HEK293 (cell line): Measurements from ENCODE around the gene VAMP5.

Experiments
- CTCF ChIA-PET: fragments of 350-600 bp; formaldehyde crosslinking; extraction: SDS; loops from one replicate; lab custom pipeline; 2021; ENCODE audit warnings: antibody characterized with exemption; lab: Yijun Ruan, JAX
- POLR2A ChIA-PET: fragments of 300-600 bp; formaldehyde crosslinking; extraction: SDS; loops from one replicate; lab custom pipeline; 2020; ENCODE audit warnings: antibody characterized with exemption, inconsistent platforms; lab: Yijun Ruan, JAX
- H3K27ac ChIP-seq: fragments of 200-500 bp; sonication (Bioruptor generic); 2 replicates; pipeline ENCODE4 v1.5.1; 2014; ENCODE audit warnings: low read depth, low read length, control low read depth, inconsistent platforms; ENCODE audit errors: extremely low read depth
- H3K36me3 ChIP-seq, 2 experiments: fragments of 200-500 bp in 1 of 2; sonication (Bioruptor generic) in 1 of 2; 1 replicate in 1 of 2; 2 replicates in 1 of 2; pipeline ENCODE4 v1.5.1; 2014 to 2017; ENCODE audit warnings: inconsistent platforms in 2 of 2, low read length in 2 of 2; ENCODE audit not compliant: control insufficient read depth in 2 of 2, insufficient read depth in 1 of 2
- H3K4me1 ChIP-seq: fragments of 200-500 bp; sonication (Bioruptor generic); 2 replicates; pipeline ENCODE4 v1.5.1; 2014; ENCODE audit warnings: mild to moderate bottlenecking, low read length, inconsistent platforms; ENCODE audit not compliant: control insufficient read depth, insufficient read depth
- H3K4me3 ChIP-seq: 2 replicates; pipeline ENCODE4 v1.5.1; 2011; ENCODE audit warnings: low read depth, mild to moderate bottlenecking, control low read depth, low read length, moderate library complexity
- H3K9me3 ChIP-seq: fragments of 200-500 bp; sonication (Bioruptor generic); 2 replicates; pipeline ENCODE4 v1.5.1; 2014; ENCODE audit warnings: low read depth, low read length, inconsistent platforms; ENCODE audit not compliant: control insufficient read depth, insufficient read depth
- HOXA7 ChIP-seq: sonication (generic); formaldehyde crosslinking; IDR thresholded peaks from 2 replicates; pipeline ENCODE4 v1.8.1; 2022; ENCODE audit warnings: missing genetic modification reagents, borderline replicate concordance
- KLF7 ChIP-seq: fragments of 450-650 bp; formaldehyde crosslinking; IDR thresholded peaks from 2 replicates; pipeline ENCODE4 v1.5.1; 2016; ENCODE audit warnings: missing biosample characterization, missing genetic modification characterization, borderline replicate concordance
- MZF1 ChIP-seq: fragments of 450-650 bp; formaldehyde crosslinking; IDR thresholded peaks from 2 replicates; pipeline ENCODE4 v1.5.1; 2017; ENCODE audit warnings: missing biosample characterization, missing genetic modification characterization, borderline replicate concordance
- SCRT1 ChIP-seq: fragments of 450-650 bp; formaldehyde crosslinking; IDR thresholded peaks from 2 replicates; pipeline ENCODE4 v1.5.1; 2016; ENCODE audit warnings: missing biosample characterization, missing genetic modification characterization, borderline replicate concordance
- WT1 ChIP-seq: fragments of 450-650 bp; formaldehyde crosslinking; IDR thresholded peaks from 2 replicates; pipeline ENCODE4 v1.5.1; 2016; ENCODE audit warnings: missing biosample characterization, missing genetic modification characterization
- ZNF16 ChIP-seq: fragments of 450-650 bp; formaldehyde crosslinking; IDR thresholded peaks from 2 replicates; pipeline ENCODE4 v1.5.1; 2016; ENCODE audit warnings: low read depth, missing biosample characterization, missing genetic modification characterization
- ZNF24 ChIP-seq: fragments of 450-650 bp; formaldehyde crosslinking; IDR thresholded peaks from 2 replicates; pipeline ENCODE4 v1.5.1; 2016; ENCODE audit warnings: missing biosample characterization, missing genetic modification characterization
- ZNF558 ChIP-seq: fragments of 450-650 bp; formaldehyde crosslinking; IDR thresholded peaks from 2 replicates; pipeline ENCODE4 v1.5.1; 2016; ENCODE audit warnings: missing biosample characterization, missing genetic modification characterization
- ZNF585B ChIP-seq: fragments of 450-650 bp; formaldehyde crosslinking; IDR thresholded peaks from 2 replicates; pipeline ENCODE4 v1.5.1; 2016; ENCODE audit warnings: missing biosample characterization, missing genetic modification characterization
- ZNF777 ChIP-seq: fragments of 450-650 bp; formaldehyde crosslinking; IDR thresholded peaks from 2 replicates; pipeline ENCODE4 v1.5.1; 2017; ENCODE audit warnings: missing biosample characterization, missing genetic modification characterization, borderline replicate concordance
- ZXDB ChIP-seq: fragments of 450-650 bp; formaldehyde crosslinking; IDR thresholded peaks from 2 replicates; pipeline ENCODE4 v1.5.1; 2016; ENCODE audit warnings: missing biosample characterization, missing genetic modification characterization
- TF ChIP-seq, protein P1 (sequence below): fragments of 450-650 bp; formaldehyde crosslinking; IDR thresholded peaks from 2 replicates; pipeline ENCODE4 v1.5.1; 2016; ENCODE audit warnings: missing biosample characterization, missing genetic modification characterization, borderline replicate concordance
- TF ChIP-seq, protein P2 (sequence below): fragments of 450-650 bp; formaldehyde crosslinking; IDR thresholded peaks from 2 replicates; pipeline ENCODE4 v1.5.1; 2016; ENCODE audit warnings: missing biosample characterization, missing genetic modification characterization
- TF ChIP-seq, protein P3 (sequence below): fragments of 450-650 bp; formaldehyde crosslinking; IDR thresholded peaks from 2 replicates; pipeline ENCODE4 v1.5.1; 2016; ENCODE audit warnings: missing biosample characterization, missing genetic modification characterization
- TF ChIP-seq, protein P4 (sequence below): fragments of 450-650 bp; formaldehyde crosslinking; IDR thresholded peaks from 2 replicates; pipeline ENCODE4 v1.5.1; 2016; ENCODE audit warnings: missing biosample characterization, missing genetic modification characterization
- TF ChIP-seq, protein P5 (sequence below): fragments of 450-650 bp; formaldehyde crosslinking; IDR thresholded peaks from 2 replicates; pipeline ENCODE4 v1.5.1; 2016; ENCODE audit warnings: missing biosample characterization, missing genetic modification characterization

The VAMP5 gene

DNA sequence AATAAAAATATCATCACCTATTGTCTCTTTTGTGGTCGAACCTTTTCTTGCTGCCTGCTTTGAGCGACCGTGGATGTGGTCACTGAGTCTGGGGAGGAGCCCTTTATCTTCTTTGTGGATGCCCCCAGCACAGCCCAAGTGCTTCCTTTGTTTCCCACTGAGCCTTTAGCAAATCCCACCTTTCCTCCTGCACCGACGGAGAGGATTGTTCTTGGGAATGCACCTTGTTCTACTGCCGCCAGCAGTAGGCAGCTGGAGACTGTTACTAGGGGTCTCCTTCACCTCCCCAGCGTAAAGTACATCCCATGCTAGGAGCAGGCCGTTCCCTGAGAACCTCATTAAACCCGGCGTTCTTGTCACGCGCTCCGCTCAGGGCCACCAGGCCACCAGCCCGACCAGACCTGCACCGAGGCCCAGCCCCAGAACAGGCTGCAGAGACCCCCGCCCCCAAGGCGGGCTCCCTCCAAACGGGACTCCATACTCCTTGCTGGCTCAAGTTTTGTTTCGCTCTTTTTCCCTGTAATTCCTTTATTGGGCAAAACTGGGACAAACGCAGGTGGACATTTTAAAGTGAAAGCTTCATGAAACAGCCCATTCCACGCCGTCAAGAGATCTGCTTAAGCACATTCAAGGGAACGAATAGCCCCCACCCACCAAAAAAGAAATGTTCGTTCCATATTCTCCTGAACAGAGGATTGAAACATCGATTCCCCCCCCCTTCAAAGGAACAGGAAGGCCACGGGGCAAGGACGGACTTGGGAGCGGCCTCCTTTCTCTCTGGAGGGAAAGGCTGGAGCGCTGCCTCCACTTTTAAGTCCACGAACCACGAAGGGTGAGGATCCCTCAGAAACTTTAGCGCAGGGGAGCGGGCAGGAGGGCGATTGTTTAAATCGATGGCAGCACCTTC lies 46.4 kb upstream of the VAMP5 start (continued):
- TF ChIP-seq, protein P1, sequence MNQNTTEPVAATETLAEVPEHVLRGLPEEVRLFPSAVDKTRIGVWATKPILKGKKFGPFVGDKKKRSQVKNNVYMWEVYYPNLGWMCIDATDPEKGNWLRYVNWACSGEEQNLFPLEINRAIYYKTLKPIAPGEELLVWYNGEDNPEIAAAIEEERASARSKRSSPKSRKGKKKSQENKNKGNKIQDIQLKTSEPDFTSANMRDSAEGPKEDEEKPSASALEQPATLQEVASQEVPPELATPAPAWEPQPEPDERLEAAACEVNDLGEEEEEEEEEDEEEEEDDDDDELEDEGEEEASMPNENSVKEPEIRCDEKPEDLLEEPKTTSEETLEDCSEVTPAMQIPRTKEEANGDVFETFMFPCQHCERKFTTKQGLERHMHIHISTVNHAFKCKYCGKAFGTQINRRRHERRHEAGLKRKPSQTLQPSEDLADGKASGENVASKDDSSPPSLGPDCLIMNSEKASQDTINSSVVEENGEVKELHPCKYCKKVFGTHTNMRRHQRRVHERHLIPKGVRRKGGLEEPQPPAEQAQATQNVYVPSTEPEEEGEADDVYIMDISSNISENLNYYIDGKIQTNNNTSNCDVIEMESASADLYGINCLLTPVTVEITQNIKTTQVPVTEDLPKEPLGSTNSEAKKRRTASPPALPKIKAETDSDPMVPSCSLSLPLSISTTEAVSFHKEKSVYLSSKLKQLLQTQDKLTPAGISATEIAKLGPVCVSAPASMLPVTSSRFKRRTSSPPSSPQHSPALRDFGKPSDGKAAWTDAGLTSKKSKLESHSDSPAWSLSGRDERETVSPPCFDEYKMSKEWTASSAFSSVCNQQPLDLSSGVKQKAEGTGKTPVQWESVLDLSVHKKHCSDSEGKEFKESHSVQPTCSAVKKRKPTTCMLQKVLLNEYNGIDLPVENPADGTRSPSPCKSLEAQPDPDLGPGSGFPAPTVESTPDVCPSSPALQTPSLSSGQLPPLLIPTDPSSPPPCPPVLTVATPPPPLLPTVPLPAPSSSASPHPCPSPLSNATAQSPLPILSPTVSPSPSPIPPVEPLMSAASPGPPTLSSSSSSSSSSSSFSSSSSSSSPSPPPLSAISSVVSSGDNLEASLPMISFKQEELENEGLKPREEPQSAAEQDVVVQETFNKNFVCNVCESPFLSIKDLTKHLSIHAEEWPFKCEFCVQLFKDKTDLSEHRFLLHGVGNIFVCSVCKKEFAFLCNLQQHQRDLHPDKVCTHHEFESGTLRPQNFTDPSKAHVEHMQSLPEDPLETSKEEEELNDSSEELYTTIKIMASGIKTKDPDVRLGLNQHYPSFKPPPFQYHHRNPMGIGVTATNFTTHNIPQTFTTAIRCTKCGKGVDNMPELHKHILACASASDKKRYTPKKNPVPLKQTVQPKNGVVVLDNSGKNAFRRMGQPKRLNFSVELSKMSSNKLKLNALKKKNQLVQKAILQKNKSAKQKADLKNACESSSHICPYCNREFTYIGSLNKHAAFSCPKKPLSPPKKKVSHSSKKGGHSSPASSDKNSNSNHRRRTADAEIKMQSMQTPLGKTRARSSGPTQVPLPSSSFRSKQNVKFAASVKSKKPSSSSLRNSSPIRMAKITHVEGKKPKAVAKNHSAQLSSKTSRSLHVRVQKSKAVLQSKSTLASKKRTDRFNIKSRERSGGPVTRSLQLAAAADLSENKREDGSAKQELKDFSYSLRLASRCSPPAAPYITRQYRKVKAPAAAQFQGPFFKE (tag by site-specific recombination), result no peak
- no peak for TF ChIP-seq KLF7
- no peak for TF ChIP-seq ZNF16
- no peak for TF ChIP-seq ZNF777 (tag by site-specific recombination)
- peak; percentile 26; the same call in 1 of the 2 replicates for TF ChIP-seq ZXDB (tag by site-specific recombination)
- TF ChIP-seq ZNF24 (tag by site-specific recombination), result no peak
- TF ChIP-seq MZF1 (tag by site-specific recombination), result no peak
- TF ChIP-seq, protein P2, sequence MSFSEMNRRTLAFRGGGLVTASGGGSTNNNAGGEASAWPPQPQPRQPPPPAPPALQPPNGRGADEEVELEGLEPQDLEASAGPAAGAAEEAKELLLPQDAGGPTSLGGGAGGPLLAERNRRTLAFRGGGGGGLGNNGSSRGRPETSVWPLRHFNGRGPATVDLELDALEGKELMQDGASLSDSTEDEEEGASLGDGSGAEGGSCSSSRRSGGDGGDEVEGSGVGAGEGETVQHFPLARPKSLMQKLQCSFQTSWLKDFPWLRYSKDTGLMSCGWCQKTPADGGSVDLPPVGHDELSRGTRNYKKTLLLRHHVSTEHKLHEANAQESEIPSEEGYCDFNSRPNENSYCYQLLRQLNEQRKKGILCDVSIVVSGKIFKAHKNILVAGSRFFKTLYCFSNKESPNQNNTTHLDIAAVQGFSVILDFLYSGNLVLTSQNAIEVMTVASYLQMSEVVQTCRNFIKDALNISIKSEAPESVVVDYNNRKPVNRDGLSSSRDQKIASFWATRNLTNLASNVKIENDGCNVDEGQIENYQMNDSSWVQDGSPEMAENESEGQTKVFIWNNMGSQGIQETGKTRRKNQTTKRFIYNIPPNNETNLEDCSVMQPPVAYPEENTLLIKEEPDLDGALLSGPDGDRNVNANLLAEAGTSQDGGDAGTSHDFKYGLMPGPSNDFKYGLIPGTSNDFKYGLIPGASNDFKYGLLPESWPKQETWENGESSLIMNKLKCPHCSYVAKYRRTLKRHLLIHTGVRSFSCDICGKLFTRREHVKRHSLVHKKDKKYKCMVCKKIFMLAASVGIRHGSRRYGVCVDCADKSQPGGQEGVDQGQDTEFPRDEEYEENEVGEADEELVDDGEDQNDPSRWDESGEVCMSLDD (tag by site-specific recombination), result no peak
- TF ChIP-seq SCRT1 (tag by site-specific recombination), result no peak
- no peak for TF ChIP-seq ZNF558 (tag by site-specific recombination)
- TF ChIP-seq WT1 (tag by site-specific recombination), result no peak
- TF ChIP-seq, protein P3, sequence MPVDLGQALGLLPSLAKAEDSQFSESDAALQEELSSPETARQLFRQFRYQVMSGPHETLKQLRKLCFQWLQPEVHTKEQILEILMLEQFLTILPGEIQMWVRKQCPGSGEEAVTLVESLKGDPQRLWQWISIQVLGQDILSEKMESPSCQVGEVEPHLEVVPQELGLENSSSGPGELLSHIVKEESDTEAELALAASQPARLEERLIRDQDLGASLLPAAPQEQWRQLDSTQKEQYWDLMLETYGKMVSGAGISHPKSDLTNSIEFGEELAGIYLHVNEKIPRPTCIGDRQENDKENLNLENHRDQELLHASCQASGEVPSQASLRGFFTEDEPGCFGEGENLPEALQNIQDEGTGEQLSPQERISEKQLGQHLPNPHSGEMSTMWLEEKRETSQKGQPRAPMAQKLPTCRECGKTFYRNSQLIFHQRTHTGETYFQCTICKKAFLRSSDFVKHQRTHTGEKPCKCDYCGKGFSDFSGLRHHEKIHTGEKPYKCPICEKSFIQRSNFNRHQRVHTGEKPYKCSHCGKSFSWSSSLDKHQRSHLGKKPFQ, result no peak

DNA sequence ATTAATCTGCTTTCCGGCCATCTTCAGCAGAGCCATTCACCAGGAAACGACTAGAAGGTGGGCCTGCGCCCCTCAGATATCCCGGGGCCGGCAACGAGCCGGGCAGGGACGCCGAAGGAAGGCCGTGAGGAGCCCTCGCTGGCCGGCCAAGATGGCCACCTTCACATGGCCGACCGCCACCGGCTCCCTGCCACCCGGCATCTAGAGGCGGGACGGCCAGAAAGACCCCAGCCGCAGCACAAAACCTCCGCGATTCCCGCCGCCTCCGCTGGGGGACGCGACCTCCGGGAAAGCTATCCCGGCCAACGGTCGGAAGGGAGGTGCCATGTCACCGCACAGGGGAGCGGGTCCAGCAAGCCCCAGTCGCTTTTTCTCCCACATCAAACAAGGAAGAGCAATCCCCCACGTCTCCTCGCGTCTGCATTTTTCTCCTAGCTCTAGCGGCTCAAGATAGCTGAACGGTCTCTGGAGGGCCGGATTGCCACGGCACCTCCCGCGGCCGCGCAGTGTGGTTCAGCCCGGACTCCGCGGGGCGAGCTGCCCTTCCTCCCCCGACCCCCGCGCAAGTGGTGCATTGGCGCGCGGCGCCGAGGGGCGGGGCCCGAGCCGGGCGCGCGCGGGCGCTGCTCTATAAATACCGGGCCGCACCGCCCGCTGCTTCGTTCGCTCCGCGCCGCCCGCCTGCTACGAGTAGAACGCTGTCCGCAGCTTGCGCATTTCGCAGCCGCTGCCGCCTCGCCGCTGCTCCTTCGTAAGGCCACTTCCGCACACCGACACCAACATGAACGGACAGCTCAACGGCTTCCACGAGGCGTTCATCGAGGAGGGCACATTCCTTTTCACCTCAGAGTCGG lies 45.5 kb upstream of the VAMP5 start, which contains the start of gene MAT2A:
Gene MAT2A, plus strand, starts transcription at position 662 of the 854 bp plus-strand sequence. Its CDS starts 120 bp downstream, at position 782.
- 0 out of 2 replicates have a peak, but pooled peaks cover 2% of the 10 kb centered on the region for H3K4me1 ChIP-seq
- peaks cover 21 to 42% of the 10 kb centered on the region in 2 experiments for H3K36me3 ChIP-seq
- ChIA-PET CTCF (interaction anchor here (0.5 to 9.1 kb wide), 9 partner anchors 10 to 185 kb away, joined by 3 to 73 read pairs (median 3); partner anchors contain the start of gene SH2D6), POLR2A (interaction anchor here (0.5 to 5.3 kb wide), 55 partner anchors 9 to 612 kb away, joined by 3 to 106 read pairs (median 5); partner anchors contain the start of genes C2orf68, ELMOD3, GGCX and POLR1A)
- no peaks in the 10 kb centered on the region for H3K9me3 ChIP-seq
- H3K27ac ChIP-seq, result peak within 1 kb of the TSS; percentile 99
- H3K4me3 ChIP-seq, result peak within 1 kb of the TSS; percentile 98
- TF ChIP-seq, protein P4, sequence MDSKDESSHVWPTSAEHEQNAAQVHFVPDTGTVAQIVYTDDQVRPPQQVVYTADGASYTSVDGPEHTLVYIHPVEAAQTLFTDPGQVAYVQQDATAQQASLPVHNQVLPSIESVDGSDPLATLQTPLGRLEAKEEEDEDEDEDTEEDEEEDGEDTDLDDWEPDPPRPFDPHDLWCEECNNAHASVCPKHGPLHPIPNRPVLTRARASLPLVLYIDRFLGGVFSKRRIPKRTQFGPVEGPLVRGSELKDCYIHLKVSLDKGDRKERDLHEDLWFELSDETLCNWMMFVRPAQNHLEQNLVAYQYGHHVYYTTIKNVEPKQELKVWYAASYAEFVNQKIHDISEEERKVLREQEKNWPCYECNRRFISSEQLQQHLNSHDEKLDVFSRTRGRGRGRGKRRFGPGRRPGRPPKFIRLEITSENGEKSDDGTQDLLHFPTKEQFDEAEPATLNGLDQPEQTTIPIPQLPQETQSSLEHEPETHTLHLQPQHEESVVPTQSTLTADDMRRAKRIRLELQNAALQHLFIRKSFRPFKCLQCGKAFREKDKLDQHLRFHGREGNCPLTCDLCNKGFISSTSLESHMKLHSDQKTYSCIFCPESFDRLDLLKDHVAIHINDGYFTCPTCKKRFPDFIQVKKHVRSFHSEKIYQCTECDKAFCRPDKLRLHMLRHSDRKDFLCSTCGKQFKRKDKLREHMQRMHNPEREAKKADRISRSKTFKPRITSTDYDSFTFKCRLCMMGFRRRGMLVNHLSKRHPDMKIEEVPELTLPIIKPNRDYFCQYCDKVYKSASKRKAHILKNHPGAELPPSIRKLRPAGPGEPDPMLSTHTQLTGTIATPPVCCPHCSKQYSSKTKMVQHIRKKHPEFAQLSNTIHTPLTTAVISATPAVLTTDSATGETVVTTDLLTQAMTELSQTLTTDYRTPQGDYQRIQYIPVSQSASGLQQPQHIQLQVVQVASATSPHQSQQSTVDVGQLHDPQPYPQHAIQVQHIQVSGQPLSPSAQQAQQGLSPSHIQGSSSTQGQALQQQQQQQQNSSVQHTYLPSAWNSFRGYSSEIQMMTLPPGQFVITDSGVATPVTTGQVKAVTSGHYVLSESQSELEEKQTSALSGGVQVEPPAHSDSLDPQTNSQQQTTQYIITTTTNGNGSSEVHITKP (tag by site-specific recombination), result peak; percentile 100
- TF ChIP-seq, protein P5, sequence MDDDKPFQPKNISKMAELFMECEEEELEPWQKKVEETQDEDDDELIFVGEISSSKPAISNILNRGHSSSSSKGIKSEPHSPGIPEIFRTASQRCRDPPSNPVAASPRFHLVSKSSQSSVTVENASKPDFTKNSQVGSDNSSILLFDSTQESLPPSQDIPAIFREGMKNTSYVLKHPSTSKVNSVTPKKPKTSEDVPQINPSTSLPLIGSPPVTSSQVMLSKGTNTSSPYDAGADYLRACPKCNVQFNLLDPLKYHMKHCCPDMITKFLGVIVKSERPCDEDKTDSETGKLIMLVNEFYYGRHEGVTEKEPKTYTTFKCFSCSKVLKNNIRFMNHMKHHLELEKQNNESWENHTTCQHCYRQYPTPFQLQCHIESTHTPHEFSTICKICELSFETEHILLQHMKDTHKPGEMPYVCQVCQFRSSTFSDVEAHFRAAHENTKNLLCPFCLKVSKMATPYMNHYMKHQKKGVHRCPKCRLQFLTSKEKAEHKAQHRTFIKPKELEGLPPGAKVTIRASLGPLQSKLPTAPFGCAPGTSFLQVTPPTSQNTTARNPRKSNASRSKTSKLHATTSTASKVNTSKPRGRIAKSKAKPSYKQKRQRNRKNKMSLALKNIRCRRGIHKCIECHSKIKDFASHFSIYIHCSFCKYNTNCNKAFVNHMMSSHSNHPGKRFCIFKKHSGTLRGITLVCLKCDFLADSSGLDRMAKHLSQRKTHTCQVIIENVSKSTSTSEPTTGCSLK (tag by site-specific recombination), result no peak
- TF ChIP-seq HOXA7 (CRISPR knock-in tag), result no peak
- TF ChIP-seq ZNF585B (tag by site-specific recombination), result no peak
- TF ChIP-seq KLF7, result no peak
